Right lobe of liver (tissue), 4 donors: ENCODE data around the gene IGFBP2.

Experiments used
- CTCF ChIP-seq, 4 donors: fragments of 200-600 bp in 3 of 4; fragments of 450-650 bp in 1 of 4; IDR thresholded peaks; one replicate each; pipeline versions ENCODE4 v1.5.1 to v1.8.0; 2016 to 2022; ENCODE audit warnings: antibody characterized with exemption in 4 of 4, mild to moderate bottlenecking in 2 of 4
- POLR2A ChIP-seq: fragments of 450-650 bp; IDR thresholded peaks from one replicate; pipeline ENCODE4 v1.6.1; 2017; ENCODE audit warnings: antibody characterized with exemption, mild to moderate bottlenecking
- donor health status: DM: no; HTN: no; CAD: no.
- donor health status: DM: no; HTN: no; CAD: no.
- donor health status: DM: no; HTN: yes; CAD: no.

GRCh38 chr2:216644842-216645635 is 11.8 kb downstream of the IGFBP2 start:
- TF ChIP-seq CTCF (IDR thresholded peaks at IDR 0.05) (no peak), POLR2A (no peak)
